Measurements from ENCODE around the gene PEPD.

Gene PEPD

DNA sequence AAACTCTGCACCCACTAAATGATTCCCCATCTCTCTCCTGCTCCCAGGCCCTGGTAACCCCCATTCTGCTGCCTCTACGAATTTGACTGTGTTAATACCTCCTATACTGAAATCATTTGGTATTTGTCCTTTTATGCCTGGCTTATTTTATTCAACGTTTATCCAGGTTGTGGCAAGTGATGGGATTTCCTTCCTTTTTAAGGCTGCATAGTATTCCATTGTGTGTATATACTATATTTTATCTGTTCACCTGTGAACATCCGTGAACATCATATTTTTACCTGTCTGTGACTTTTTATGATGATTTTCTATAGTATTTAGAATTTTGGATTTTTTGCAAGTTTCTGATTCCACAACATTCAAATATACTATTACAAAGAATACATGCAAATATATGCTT lies 162.0 kb downstream of the PEPD start:
- no peak for DNase-seq (ENCODE audit: low read depth in 2 of 2)

DNA sequence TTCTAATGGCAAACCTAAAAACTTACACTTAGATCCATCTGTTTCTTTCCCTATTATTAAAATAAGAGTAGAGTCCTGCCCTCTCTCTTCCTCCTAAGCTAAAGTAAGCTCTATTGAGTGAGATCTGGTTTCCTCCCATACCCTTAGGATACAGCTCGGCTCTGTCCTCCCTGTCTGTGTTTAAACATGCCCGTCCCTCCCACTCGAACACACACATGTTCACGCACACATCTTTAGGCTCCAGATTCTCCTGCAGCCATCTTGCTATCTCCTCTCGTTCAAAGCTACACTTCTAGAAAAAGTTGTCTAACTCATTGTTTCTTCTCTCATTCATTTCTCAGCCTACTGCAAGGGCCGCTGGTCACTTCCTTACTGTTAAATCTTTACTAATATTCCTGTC lies 163.2 kb downstream of the PEPD start:
- no peak for DNase-seq (ENCODE audit: low read depth in 2 of 2)

DNA sequence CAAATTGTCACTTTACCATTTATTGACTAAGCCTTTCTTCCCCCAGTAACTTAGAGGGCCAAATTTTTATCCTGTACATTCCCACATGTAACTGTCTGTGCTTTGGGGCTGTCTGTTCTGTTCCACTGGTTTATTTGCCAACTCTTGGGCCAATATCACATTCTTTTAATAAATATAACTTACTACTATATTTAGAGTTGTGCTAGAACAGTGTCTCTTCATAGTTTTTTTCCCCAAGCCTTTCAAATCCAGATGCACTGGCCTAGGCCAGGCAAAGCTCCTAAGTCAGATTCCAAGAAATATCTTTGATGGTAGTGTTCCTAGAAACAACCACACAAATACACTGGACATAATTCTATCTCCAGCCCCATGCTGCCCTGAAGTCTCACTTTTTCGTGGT lies 164.0 kb downstream of the PEPD start:
- no peak for DNase-seq (ENCODE audit: low read depth in 2 of 2)

DNA sequence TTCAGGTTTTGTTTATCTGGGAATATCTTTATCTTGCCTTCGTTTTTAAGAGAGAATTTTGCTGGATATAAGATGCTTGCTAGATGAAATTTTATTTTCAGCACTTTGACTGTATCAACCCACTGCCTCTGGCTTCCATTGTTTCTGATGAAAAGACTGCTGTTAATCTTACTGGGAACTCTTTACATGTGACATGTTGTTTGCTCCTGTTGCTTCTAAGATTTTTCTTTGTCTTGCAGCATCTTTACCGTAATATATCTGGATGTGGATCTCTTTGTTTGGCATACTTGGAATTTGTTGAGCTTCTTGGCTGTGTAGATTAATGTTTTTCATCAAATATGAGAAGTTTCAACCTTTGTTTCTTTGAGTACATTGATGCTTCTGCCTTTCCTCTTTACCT lies 166.1 kb downstream of the PEPD start:
- no peak for DNase-seq (ENCODE audit: low read depth in 2 of 2)

DNA sequence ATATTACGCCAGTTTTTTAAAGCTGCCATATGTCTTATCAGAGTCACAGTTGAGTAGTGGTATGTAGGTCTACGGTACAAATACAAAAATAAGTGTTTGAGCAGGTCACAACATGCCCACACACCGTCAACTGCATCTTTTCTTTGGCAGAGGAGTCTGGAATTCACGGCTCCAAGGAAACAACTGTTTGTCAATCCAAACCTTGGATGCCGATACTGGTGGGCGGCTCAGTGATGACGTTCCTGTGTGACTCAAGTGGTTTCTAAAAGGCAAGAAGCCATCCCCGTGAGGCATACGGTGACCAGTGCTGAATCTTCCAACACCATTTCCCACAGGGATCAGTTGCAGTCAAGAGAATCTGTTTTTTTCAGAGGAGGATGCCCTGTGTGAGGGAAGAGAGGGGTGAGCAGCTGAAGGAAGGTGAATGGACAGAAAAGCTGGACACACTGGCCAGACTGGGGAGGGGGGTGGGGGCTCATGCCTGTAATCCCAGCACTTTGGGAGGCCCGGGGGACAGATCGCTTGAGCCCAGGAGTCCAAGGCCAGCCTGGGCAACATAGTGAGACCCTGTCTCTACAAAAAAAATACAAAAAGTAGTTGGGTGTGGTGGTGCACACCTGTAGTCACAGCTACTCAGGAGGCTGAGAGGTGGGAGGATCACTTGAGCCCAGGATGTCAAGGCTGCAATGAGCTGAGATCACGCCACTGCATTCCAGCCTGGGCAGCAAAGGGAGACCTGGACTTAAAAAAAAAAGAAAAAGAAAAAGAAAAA lies 170.9 kb downstream of the PEPD start:
- no peak for DNase-seq (ENCODE audit: low read depth in 2 of 2)

DNA sequence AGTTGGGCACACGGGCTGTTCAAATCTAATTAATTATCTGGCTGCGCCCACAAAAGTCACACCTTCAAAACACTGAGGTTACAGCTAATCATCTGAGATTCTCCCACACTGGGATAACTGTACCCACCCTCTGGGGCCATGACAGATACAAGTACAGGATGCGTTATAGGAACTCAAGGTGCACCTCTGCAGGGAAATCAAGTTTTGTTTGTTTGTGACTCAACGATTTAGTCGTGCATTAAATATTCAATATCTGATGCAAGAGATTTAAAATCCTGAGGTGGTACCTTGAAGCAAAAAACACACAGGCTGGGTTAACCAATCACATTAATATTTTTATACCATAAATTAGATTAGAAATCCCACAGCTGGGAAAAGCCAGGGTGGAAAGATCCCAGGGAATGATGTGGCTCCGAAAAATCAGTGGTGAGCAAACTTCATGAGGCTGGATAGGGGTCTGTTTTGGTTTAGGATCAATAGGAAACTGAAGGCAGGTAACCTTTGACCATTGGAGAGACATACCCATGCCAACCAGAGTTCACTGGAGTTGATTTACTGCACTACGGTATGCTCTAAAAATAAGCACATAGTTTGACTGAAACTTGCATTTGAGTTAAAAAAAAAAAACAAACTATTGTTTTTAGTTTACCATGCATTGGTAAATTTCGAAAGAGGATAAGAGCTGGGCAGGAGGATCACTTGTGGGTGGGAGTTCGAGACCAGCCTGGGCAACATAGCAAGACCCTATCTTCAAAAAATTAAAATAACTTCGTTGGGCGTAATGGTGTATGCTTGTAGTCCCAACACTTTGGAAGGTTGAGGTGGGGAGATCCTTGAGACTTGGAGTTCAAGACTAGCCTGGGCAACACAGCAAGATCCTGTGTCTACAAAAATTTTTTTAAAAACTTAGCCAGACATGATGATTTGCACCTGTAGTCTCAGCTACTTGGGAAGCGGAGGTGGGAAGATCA lies 172.0 kb downstream of the PEPD start:
- no peak for DNase-seq (ENCODE audit: low read depth in 2 of 2)

DNA sequence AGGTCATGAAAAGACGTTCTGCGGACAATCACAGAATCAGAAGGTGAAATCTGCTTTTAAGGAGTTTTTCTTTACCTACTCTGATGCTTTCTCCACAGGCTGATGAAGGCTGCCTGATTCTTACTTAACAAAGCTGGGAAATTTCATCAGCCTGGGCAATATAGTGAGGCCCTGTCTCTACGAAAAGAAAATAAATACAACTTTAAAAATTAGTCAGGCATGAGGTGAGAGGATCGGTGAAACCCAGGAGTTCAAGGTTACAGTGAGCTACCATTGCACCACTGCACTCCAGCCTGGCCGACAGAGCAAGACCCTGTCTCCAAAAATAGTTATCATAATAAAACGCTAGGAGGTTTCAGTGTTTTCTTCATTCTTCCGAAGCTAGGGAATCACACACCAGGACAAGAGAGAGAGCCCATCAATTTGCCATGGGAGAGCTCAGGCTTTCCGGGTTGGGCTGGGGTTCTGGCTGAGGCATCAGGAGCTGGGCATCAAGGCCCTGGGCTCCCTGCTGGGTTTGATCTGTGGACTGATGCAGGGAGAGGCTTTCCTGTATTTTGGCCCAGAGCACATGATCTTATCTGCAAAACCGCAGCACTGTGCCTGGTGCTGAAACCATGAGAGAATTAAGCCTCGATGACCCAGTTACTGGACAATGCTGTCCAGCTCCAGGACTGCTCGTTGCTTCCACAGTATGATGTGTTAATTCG lies 173.1 kb downstream of the PEPD start:
- no peak for DNase-seq (ENCODE audit: low read depth in 2 of 2)

- no peak for DNase-seq (ENCODE audit: low read depth in 2 of 2)
Observed at GRCh38 chr19:33347300-33347699, 174.3 kb downstream of the PEPD start.

- DNase-seq (ENCODE audit: low read depth in 2 of 2) = no peak
Observed at GRCh38 chr19:33346665-33347064, 174.9 kb downstream of the PEPD start.

DNA sequence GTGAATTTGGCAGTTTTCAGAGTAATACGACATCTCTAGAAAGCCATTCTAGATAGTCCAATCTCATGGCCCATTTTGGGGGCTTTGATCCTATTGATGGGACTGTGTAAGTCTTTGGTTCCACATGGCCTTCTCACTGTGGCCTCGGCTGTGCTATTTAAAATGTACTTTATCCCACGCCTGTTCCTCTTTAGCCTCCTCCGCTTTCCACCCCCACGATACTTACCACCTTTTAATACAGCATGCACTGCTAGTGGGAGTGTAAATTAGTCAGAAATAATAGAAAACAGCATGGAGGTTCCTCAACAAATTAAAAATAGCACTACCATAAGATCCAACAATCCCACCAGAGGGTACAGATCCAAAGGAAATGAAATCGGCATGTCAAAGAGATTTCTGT lies 176.4 kb downstream of the PEPD start:
- DNase-seq (ENCODE audit: low read depth in 2 of 2) = no peak

DNA sequence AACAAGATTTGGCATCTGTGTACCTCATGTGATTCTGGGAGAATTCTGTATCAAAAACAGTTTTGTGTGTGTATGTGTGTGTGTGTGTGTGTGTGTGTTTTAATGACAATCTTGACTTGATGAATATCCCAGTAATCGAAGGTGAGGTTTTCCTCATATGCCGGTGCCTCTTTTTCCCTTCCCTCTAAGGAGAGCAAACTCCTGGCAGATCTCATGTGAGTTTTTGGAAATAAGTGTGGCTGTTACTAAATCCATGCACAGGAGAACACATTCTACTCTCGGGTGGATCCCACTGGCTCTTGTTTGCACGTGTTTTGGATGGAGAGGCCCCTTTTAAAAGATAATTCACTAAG lies 177.0 kb downstream of the PEPD start:
- no peak for DNase-seq (ENCODE audit: low read depth in 2 of 2)

- no peak for DNase-seq (ENCODE audit: low read depth in 2 of 2)
Observed at GRCh38 chr19:33343859-33344572, 177.6 kb downstream of the PEPD start.

GRCh38 chr19:33343301-33343700 lies 178.3 kb downstream of the PEPD start:
- no peak for DNase-seq (ENCODE audit: low read depth in 2 of 2)

GRCh38 chr19:33340991-33341390 lies 180.6 kb downstream of the PEPD start:
- DNase-seq (ENCODE audit: low read depth in 2 of 2) = no peak

DNA sequence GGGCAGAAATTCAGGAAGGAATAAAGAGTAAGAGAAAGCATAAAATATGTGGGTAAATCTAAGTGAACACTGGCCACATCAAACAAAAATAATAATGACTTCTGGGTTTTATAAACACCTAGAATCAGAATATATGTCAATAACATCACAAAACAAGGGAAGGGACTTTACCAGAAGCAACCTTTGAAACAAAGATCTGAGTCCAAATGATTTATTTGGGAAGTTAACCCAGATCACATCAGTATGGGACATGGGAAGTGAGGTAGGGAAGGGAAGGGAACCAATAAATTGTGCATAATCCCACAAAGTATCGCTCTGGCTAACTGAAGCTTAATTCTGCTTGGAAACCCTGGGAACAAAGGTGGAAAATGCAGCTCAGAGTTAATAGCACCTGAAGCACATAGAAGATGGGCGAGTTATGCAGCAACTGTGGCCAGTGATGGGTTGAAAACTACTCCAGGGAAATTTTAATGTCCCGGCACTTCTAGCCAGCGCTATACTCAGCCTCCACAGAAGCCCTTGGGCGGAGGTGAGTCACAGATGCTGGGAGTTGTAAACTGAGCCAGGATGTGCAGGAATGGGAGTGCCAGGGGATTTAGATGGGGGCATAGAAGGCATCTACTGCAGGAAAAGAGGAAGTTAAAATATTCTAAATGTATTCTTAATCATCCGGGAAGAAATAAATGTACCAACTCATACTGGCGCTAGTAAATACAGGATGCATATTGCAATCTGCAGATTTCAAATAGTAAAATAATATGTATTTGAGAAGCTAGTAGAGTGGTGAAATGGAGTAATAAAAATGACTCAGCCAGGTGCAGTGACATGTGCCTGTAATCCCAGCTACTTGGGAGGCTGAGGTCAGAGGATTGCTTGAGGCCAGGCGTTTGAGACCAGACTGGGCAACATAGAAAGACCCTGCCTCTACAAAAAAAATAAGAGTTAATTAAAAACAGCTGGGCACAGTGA lies 182.3 kb downstream of the PEPD start:
- DNase-seq (ENCODE audit: low read depth in 2 of 2) = no peak
